Subcutaneous adipose tissue (tissue), 4 donors: Measurements from ENCODE around the gene RGS7BP. TPM values are rescaled to one million over a fixed set of nuclear protein-coding genes. Genes with fewer than 3 reads are reported as not detected.

Source experiments
- CTCF ChIP-seq: fragments of 450-650 bp; IDR thresholded peaks from one replicate; pipeline ENCODE4 v1.5.1; 2016; ENCODE audit warnings: low read depth, mild to moderate bottlenecking, control low read depth, antibody characterized with exemption, moderate library complexity
- total RNA-seq, 4 donors: library from RNA; depleted of rRNA; stranded (reverse); fragments of >200 nt; gene quantifications; one replicate each; pipeline ENCODE4 v1.1.0, GENCODE V29; 2016

Gene RGS7BP
- total RNA-seq, 4 donors from 2014 or later = 0.33 to 2.6 (median 0.45) TPM

- no peak for TF ChIP-seq CTCF
These were observed 79.8 kb downstream of the RGS7BP start for GRCh38 chr5:64585646-64586045.

GRCh38 chr5:64587370-64587769, 81.6 kb downstream of the RGS7BP start:
- no peak for TF ChIP-seq CTCF

GRCh38 chr5:64592730-64593341, 87.0 kb downstream of the RGS7BP start:
- TF ChIP-seq CTCF = no peak

GRCh38 chr5:64594025-64594424, 88.2 kb downstream of the RGS7BP start:
- no peak for TF ChIP-seq CTCF

GRCh38 chr5:64594601-64595000, 88.8 kb downstream of the RGS7BP start:
- TF ChIP-seq CTCF = no peak

- no peak for TF ChIP-seq CTCF
These were observed 89.4 kb downstream of the RGS7BP start for GRCh38 chr5:64595031-64595855.

GRCh38 chr5:64599226-64599625, 93.4 kb downstream of the RGS7BP start:
- TF ChIP-seq CTCF = no peak
